ENCODE measurements around the gene CORT.

GRCh38 chr1:10489291-10490055, 39.6 kb downstream of the CORT start:
- TF ChIP-seq, protein P1, sequence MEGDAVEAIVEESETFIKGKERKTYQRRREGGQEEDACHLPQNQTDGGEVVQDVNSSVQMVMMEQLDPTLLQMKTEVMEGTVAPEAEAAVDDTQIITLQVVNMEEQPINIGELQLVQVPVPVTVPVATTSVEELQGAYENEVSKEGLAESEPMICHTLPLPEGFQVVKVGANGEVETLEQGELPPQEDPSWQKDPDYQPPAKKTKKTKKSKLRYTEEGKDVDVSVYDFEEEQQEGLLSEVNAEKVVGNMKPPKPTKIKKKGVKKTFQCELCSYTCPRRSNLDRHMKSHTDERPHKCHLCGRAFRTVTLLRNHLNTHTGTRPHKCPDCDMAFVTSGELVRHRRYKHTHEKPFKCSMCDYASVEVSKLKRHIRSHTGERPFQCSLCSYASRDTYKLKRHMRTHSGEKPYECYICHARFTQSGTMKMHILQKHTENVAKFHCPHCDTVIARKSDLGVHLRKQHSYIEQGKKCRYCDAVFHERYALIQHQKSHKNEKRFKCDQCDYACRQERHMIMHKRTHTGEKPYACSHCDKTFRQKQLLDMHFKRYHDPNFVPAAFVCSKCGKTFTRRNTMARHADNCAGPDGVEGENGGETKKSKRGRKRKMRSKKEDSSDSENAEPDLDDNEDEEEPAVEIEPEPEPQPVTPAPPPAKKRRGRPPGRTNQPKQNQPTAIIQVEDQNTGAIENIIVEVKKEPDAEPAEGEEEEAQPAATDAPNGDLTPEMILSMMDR (IDR thresholded peaks at IDR 0.05): no peak
- no peak for TF ChIP-seq POLR2A (IDR thresholded peaks at IDR 0.05)
